HepG2 (cell line): Measurements from ENCODE around the gene CERS4. TPM values are rescaled to one million over a fixed set of nuclear protein-coding genes. Genes with fewer than 3 reads are reported as not detected.

ENCODE experiments used
- ATAC-seq: fragments of 200-7000 bp; cut with Tn5 transposase; 3 replicates; pipeline ENCODE4 v1.9.1; 2020; ENCODE audit warnings: mild to moderate bottlenecking, moderate library complexity
- BruUV-seq: library from RNA; stranded (reverse); fragments of 400-500 nt; replicated peaks from 2 replicates; lab custom pipeline; 2021; lab: Mats Ljungman, UMichigan
- CTCF ChIA-PET: fragments of 300-600 bp; formaldehyde crosslinking; extraction: SDS; loops from one replicate; lab custom pipeline; 2021; ENCODE audit warnings: low total read pairs, inconsistent platforms, low intra/inter-chr PET ratio; lab: Yijun Ruan, JAX
- POLR2A ChIA-PET: fragments of 350-600 bp; sonication (Branson Sonifier 250); formaldehyde crosslinking; loops from one replicate; lab custom pipeline; 2020; ENCODE audit warnings: antibody characterized with exemption, inconsistent platforms; lab: Yijun Ruan, JAX
- DNase-seq: peaks from one replicate; pipeline ENCODE4 v3.0.0-alpha.2; 2015; ENCODE audit warnings: low spot score
- FAIRE-seq: peaks from 3 replicates; lab custom pipeline; 2011; peaks lifted over from hg19 to GRCh38; lab: Jason Lieb, UNC
- H2AFZ ChIP-seq: one replicate; pipeline ENCODE4 v1.6.1; 2011; ENCODE audit warnings: low read length, inconsistent platforms
- H3K27ac ChIP-seq: fragments of 300-600 bp; 3 replicates; pipeline ENCODE4 v1.8.0; 2011; ENCODE audit warnings: mixed run types, mild to moderate bottlenecking, mixed read lengths, low read length, inconsistent platforms; ENCODE audit not compliant: insufficient read depth; ENCODE audit errors: extremely low read length
- H3K27me3 ChIP-seq, 2 experiments: fragments of 200-600 bp in 1 of 2; 2 replicates in 1 of 2; 3 replicates in 1 of 2; pipeline versions ENCODE4 v1.6.0 to v1.8.0; 2011; ENCODE audit warnings: low read length in 2 of 2, mild to moderate bottlenecking in 2 of 2, moderate library complexity in 2 of 2, inconsistent platforms in 1 of 2; ENCODE audit not compliant: insufficient read depth in 2 of 2, control insufficient read depth in 1 of 2
- H3K36me3 ChIP-seq, 2 experiments: fragments of 200-600 bp in 1 of 2; replicated peaks in 1 of 2; 2 replicates in 1 of 2; 3 replicates in 1 of 2; pipeline versions ENCODE4 v1.5.1 to v1.8.0; 2011; ENCODE audit warnings: low read length in 2 of 2, inconsistent platforms in 1 of 2; ENCODE audit not compliant: insufficient read depth in 2 of 2, control insufficient read depth in 1 of 2
- H3K4me1 ChIP-seq: 2 replicates; pipeline ENCODE4 v1.5.1; 2012; ENCODE audit warnings: low read length, inconsistent platforms; ENCODE audit not compliant: insufficient read depth
- H3K4me2 ChIP-seq: 2 replicates; pipeline ENCODE4 v1.6.0; 2011; ENCODE audit warnings: low read depth, low read length, inconsistent platforms
- H3K4me3 ChIP-seq, 3 experiments: fragments of 200-600 bp in 1 of 3; sonication (generic), shearing (Covaris generic) in 1 of 3; replicated peaks in 1 of 3; 2 replicates each; pipeline ENCODE4 v1.5.1; 2011 to 2016; ENCODE audit warnings: low read length in 3 of 3, inconsistent platforms in 2 of 3, low read depth in 2 of 3, mild to moderate bottlenecking in 2 of 3, control low read depth in 1 of 3, mixed read lengths in 1 of 3; ENCODE audit not compliant: insufficient read depth in 1 of 3
- H3K79me2 ChIP-seq: one replicate; pipeline ENCODE4 v1.6.1; 2011; ENCODE audit warnings: low read length, inconsistent platforms; ENCODE audit not compliant: insufficient read depth
- H3K9ac ChIP-seq: 2 replicates; pipeline ENCODE4 v1.6.0; 2011; ENCODE audit warnings: mild to moderate bottlenecking, low read depth, low read length, inconsistent platforms; ENCODE audit not compliant: insufficient read depth
- H3K9me3 ChIP-seq: 2 replicates; pipeline ENCODE4 v1.5.1; 2012; ENCODE audit warnings: mild to moderate bottlenecking, low read length
- H4K20me1 ChIP-seq: 2 replicates; pipeline ENCODE4 v1.6.0; 2011; ENCODE audit warnings: inconsistent platforms, mild to moderate bottlenecking, low read length, moderate library complexity; ENCODE audit not compliant: insufficient read depth
- MNT ChIP-seq: fragments of 450-650 bp; IDR thresholded peaks from 2 replicates; pipeline ENCODE4 v1.6.1; 2016
- ZBTB40 ChIP-seq, 2 experiments: fragments of 450-650 bp in 1 of 2; sonication (generic) in 1 of 2; formaldehyde crosslinking in 1 of 2; IDR thresholded peaks; 2 replicates each; pipeline versions ENCODE4 v1.6.1 to v1.8.0; 2016 to 2022; ENCODE audit warnings: antibody characterized with exemption in 1 of 2, mild to moderate bottlenecking in 1 of 2, missing genetic modification reagents in 1 of 2
- ZNF280B ChIP-seq: sonication (generic); formaldehyde crosslinking; IDR thresholded peaks from 2 replicates; pipeline ENCODE4 v1.5.0; 2020; ENCODE audit warnings: missing genetic modification reagents, mild to moderate bottlenecking, borderline replicate concordance
- ZNF550 ChIP-seq: sonication (generic); formaldehyde crosslinking; IDR thresholded peaks from 2 replicates; pipeline ENCODE4 v1.4.0; 2020; ENCODE audit warnings: mild to moderate bottlenecking, missing genetic modification reagents, borderline replicate concordance
- ZNF576 ChIP-seq: sonication (generic); formaldehyde crosslinking; IDR thresholded peaks from 2 replicates; pipeline ENCODE4 v1.4.0; 2020; ENCODE audit warnings: mild to moderate bottlenecking, missing genetic modification reagents
- ZNF747 ChIP-seq: sonication (generic); formaldehyde crosslinking; IDR thresholded peaks from 2 replicates; pipeline ENCODE4 v1.8.1; 2023; ENCODE audit warnings: missing genetic modification reagents, mild to moderate bottlenecking, borderline replicate concordance
- WGBS: methylation state at CpG from one replicate; pipeline ENCODE4 v1.1.6; 2017; ENCODE audit warnings: low lambda C conversion rate; 5-methylcytosine and 5-hydroxymethylcytosine counted together
- in situ Hi-C: cut with HindIII; loops from 2 replicates; pipeline ENCODE4 v1.10.0; 2017; ENCODE audit warnings: low pct_unique_long_range_greater_than_20kb; ENCODE audit not compliant: extremely low pct_ligation_motif_present
- intact Hi-C: fragments of 100-400 bp; cut with micrococcal nuclease; formaldehyde crosslinking; loops from one replicate; pipeline ENCODE4 v1.10.0; 2022; ENCODE audit not compliant: unreplicated experiment
- polyA plus RNA-seq, 8 experiments: library from polyadenylated mRNA; depleted of rRNA in 3 of 8; stranded (reverse) in 7 of 8; unstranded in 1 of 8; fragments of >200 nt; fragmentation: Illumina TruSeq in 4 of 8; extraction: Trizol in 4 of 8; gene quantifications; 2 replicates each; pipeline versions ENCODE4 v1.2.1 to v1.2.3, GENCODE V29; 2011 to 2016; ENCODE audit warnings: low read depth in 4 of 8, missing spikeins in 1 of 8, mixed read lengths in 1 of 8; ENCODE audit not compliant: insufficient read depth in 1 of 8
- total RNA-seq, 5 experiments: library from RNA; depleted of rRNA; stranded (reverse); fragments of >200 nt; fragmentation: Illumina TruSeq; extraction: Trizol; gene quantifications; 2 replicates each; pipeline ENCODE4 v1.2.3, GENCODE V29; 2016; ENCODE audit warnings: low read depth in 1 of 5

The CERS4 gene
- total and polyA plus RNA-seq, 2 of the 13 experiments (the other 11 are each of a cell fraction or from before 2014, with no cell fraction given) = 74.7 to 83.5 TPM

GRCh38 chr19:8240274-8241229, 31.4 kb downstream of the CERS4 start:
- H2AFZ ChIP-seq = no peak overlapping the region
- H4K20me1 ChIP-seq = no peaks in the 10 kb centered on the region
- H3K27me3 ChIP-seq = no peaks in the 10 kb centered on the region
- H3K9ac ChIP-seq = peak overlapping the region; percentile 63
- no peaks in the 10 kb centered on the region for H3K9me3 ChIP-seq
- peak overlapping the region; percentile 61 for H3K4me2 ChIP-seq
- CTCF ChIA-PET = no interaction called here
- intact Hi-C loops (loop anchor here (2.0 kb wide), 1 partner anchor 32 kb away; the partner anchor contains the start of gene CERS4), in situ Hi-C loops (no loop called here)
- H3K4me3 ChIP-seq = peak overlapping the region in 1 of 3 experiments; percentile 18; a peak in 1 of 6 replicates
- peaks cover 8 to 27% of the 10 kb centered on the region in 2 experiments for H3K36me3 ChIP-seq
- 28% methylated on average over 13 of the region's 17 CpGs for WGBS
- POLR2A ChIA-PET = interaction anchor here (0.6 to 1.1 kb wide), 4 partner anchors 15 to 232 kb away, joined by 3 to 5 read pairs (median 4); no protein-coding TSS in a partner anchor
- peaks cover 83% of the 10 kb centered on the region for H3K4me1 ChIP-seq
- H3K79me2 ChIP-seq = peaks cover 32% of the 10 kb centered on the region
- peak overlapping the region; percentile 69 for H3K27ac ChIP-seq
- peak; percentile 90 for DNase-seq
- BruUV-seq = no TSS peak
- peak; percentile 79 for FAIRE-seq
- ATAC-seq = peak; percentile 90
- TF ChIP-seq ZNF576 (CRISPR knock-in tag) = no peak
- TF ChIP-seq ZNF280B (CRISPR knock-in tag) = no peak; the same call in 1 of the 2 replicates
- TF ChIP-seq ZNF747 = peak; percentile 83; the same call in 1 of the 2 replicates
- TF ChIP-seq ZBTB40 (IDR thresholded peaks at IDR 0.05) = no peak
- peak; percentile 33; the same call in 1 of the 2 replicates for TF ChIP-seq ZBTB40 (CRISPR knock-in tag; IDR thresholded peaks at IDR 0.05)
- peak; percentile 65 for TF ChIP-seq MNT
- TF ChIP-seq ZNF550 (CRISPR knock-in tag) = no peak
